K562 (cell line): ENCODE measurements around the gene ERVK3-1. TPM values are rescaled to one million over a fixed set of nuclear protein-coding genes. Genes with fewer than 3 reads are reported as not detected.

ENCODE experiments used
- BCOR ChIP-seq: fragments of 450-650 bp; IDR thresholded peaks from 2 replicates; pipeline ENCODE4 v1.6.1; 2016
- CHD4 ChIP-seq: fragments of 200-600 bp; sonication (generic); IDR thresholded peaks from 3 replicates; pipeline ENCODE4 v1.6.1; 2012; ENCODE audit warnings: low read depth, mild to moderate bottlenecking, mixed read lengths, low read length, inconsistent platforms; ENCODE audit not compliant: insufficient read depth, insufficient replicate concordance, poor library complexity, severe bottlenecking
- E2F3 ChIP-seq: fragments of 250-450 bp; sonication (Bioruptor Pico); IDR thresholded peaks from 2 replicates; pipeline ENCODE4 v1.4.0; 2020; ENCODE audit warnings: mild to moderate bottlenecking
- FOXA3 ChIP-seq, 2 experiments: fragments of 450-650 bp in 1 of 2; sonication (generic) in 1 of 2; formaldehyde crosslinking; IDR thresholded peaks in 1 of 2; conservative IDR thresholded peaks in 1 of 2; 2 replicates each; pipeline versions ENCODE4 v1.4.0 to v1.8.0; 2020 to 2022; ENCODE audit warnings: mild to moderate bottlenecking in 2 of 2, missing genetic modification reagents in 1 of 2
- HMG20A ChIP-seq: fragments of 450-650 bp; formaldehyde crosslinking; conservative IDR thresholded peaks from 2 replicates; pipeline ENCODE4 v1.4.0; 2020; ENCODE audit warnings: mild to moderate bottlenecking, mixed read lengths
- KDM2B ChIP-seq: fragments of 250-450 bp; sonication (Bioruptor Pico); IDR thresholded peaks from 2 replicates; pipeline ENCODE4 v1.8.0; 2021; ENCODE audit warnings: mild to moderate bottlenecking, moderate library complexity
- KLF6 ChIP-seq: fragments of 250-450 bp; sonication (Bioruptor Pico); IDR thresholded peaks from 2 replicates; pipeline ENCODE4 v1.4.0; 2020; ENCODE audit warnings: mild to moderate bottlenecking, moderate library complexity, borderline replicate concordance
- NFE2L1 ChIP-seq: fragments of 450-650 bp; IDR thresholded peaks from 2 replicates; pipeline ENCODE4 v1.6.1; 2016; ENCODE audit warnings: missing genetic modification characterization, low read depth, mild to moderate bottlenecking, missing compliant biosample characterization, moderate library complexity, borderline replicate concordance
- RBM14 ChIP-seq: fragments of 200-400 bp; formaldehyde crosslinking; IDR thresholded peaks from 2 replicates; pipeline ENCODE4 v1.6.1; 2018; ENCODE audit warnings: low read depth, mild to moderate bottlenecking, low read length, moderate library complexity, borderline replicate concordance; ENCODE audit not compliant: insufficient read depth
- RBM22 ChIP-seq: fragments of 200-400 bp; formaldehyde crosslinking; IDR thresholded peaks from 2 replicates; pipeline ENCODE4 v1.6.1; 2018; ENCODE audit warnings: low read length, low read depth; ENCODE audit not compliant: poor library complexity, severe bottlenecking
- SMARCE1 ChIP-seq: fragments of 450-650 bp; IDR thresholded peaks from 2 replicates; pipeline ENCODE4 v1.7.1; 2016; ENCODE audit warnings: mild to moderate bottlenecking
- TCF3 ChIP-seq: sonication (generic); formaldehyde crosslinking; IDR thresholded peaks from 2 replicates; pipeline ENCODE4 v1.4.0; 2020; ENCODE audit warnings: mild to moderate bottlenecking, missing genetic modification reagents
- TEAD1 ChIP-seq, 2 experiments: fragments of 450-650 bp in 1 of 2; sonication (generic) in 1 of 2; formaldehyde crosslinking; IDR thresholded peaks; 2 replicates each; pipeline versions ENCODE4 v1.4.0 to v1.8.0; 2020 to 2022; ENCODE audit warnings: mild to moderate bottlenecking in 2 of 2, missing genetic modification reagents in 1 of 2
- ZBTB2 ChIP-seq: fragments of 450-650 bp; IDR thresholded peaks from 2 replicates; pipeline ENCODE4 v1.6.1; 2016; ENCODE audit warnings: antibody characterized with exemption
- ZNF778 ChIP-seq: fragments of 450-650 bp; formaldehyde crosslinking; IDR thresholded peaks from 2 replicates; pipeline ENCODE4 v1.4.0; 2020; ENCODE audit warnings: mild to moderate bottlenecking, moderate library complexity
- polyA plus RNA-seq, 8 experiments: library from polyadenylated mRNA; depleted of rRNA in 4 of 8; stranded (reverse) in 5 of 8; unstranded in 3 of 8; fragments of >200 nt; fragmentation: Nextera tagmentation in 2 of 8; fragmentation: Illumina TruSeq in 1 of 8; extraction: Ambion mirVana in 2 of 8; extraction: Trizol in 1 of 8; gene quantifications; 2 replicates each; pipeline versions ENCODE4 v1.2.1 to v1.2.3, GENCODE V29; 2011 to 2014; ENCODE audit warnings: inconsistent platforms in 1 of 8, missing spikeins in 1 of 8
- total RNA-seq, 7 experiments: library from RNA; depleted of rRNA in 6 of 7; stranded (reverse); fragments of >200 nt in 6 of 7; fragmentation: Illumina TruSeq in 2 of 7; extraction: Trizol in 2 of 7; gene quantifications; 2 replicates each; pipeline versions ENCODE4 v1.2.1 to v1.2.3, GENCODE V29; 2011 to 2021; ENCODE audit warnings: low replicate concordance in 1 of 7
- TF ChIP-seq, protein P1 (sequence below): fragments of 250-450 bp; sonication (Bioruptor Pico); IDR thresholded peaks from 2 replicates; pipeline ENCODE4 v1.8.0; 2022; ENCODE audit warnings: inconsistent platforms, mild to moderate bottlenecking, moderate library complexity, borderline replicate concordance
- TF ChIP-seq, protein P2 (sequence below): IDR thresholded peaks from 2 replicates; pipeline ENCODE4 v1.6.1; 2012; ENCODE audit warnings: low read depth, low read length, improper control_type of control experiment, borderline replicate concordance
- TF ChIP-seq, protein P3 (sequence below): fragments of 450-650 bp; IDR thresholded peaks from 2 replicates; pipeline ENCODE4 v1.6.1; 2017; ENCODE audit warnings: antibody characterized with exemption
- TF ChIP-seq, protein P4 (sequence below): sonication (generic); formaldehyde crosslinking; IDR thresholded peaks from 2 replicates; pipeline ENCODE4 v1.4.0; 2020; ENCODE audit warnings: mild to moderate bottlenecking, missing genetic modification reagents

Gene ERVK3-1
- total and polyA plus RNA-seq, 9 of the 15 experiments (the other 6 are each of a cell fraction or from before 2014, with no cell fraction given), result 87.6 to 299 (median 119) TPM

GRCh38 chr19:58278541-58279041 lies 26.6 kb upstream of the ERVK3-1 start, which contains the start of gene ZNF8 (continued):
- TF ChIP-seq, protein P1, sequence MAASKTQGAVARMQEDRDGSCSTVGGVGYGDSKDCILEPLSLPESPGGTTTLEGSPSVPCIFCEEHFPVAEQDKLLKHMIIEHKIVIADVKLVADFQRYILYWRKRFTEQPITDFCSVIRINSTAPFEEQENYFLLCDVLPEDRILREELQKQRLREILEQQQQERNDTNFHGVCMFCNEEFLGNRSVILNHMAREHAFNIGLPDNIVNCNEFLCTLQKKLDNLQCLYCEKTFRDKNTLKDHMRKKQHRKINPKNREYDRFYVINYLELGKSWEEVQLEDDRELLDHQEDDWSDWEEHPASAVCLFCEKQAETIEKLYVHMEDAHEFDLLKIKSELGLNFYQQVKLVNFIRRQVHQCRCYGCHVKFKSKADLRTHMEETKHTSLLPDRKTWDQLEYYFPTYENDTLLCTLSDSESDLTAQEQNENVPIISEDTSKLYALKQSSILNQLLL (CRISPR knock-in tag), result no peak
- TF ChIP-seq, protein P2, sequence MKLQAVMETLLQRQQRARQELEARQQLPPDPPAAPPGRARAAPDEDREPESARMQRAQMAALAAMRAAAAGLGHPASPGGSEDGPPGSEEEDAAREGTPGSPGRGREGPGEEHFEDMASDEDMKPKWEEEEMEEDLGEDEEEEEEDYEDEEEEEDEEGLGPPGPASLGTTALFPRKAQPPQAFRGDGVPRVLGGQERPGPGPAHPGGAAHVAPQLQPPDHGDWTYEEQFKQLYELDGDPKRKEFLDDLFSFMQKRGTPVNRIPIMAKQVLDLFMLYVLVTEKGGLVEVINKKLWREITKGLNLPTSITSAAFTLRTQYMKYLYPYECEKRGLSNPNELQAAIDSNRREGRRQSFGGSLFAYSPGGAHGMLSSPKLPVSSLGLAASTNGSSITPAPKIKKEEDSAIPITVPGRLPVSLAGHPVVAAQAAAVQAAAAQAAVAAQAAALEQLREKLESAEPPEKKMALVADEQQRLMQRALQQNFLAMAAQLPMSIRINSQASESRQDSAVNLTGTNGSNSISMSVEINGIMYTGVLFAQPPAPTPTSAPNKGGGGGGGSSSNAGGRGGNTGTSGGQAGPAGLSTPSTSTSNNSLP, result no peak
- TF ChIP-seq ZNF778 (CRISPR knock-in tag) (no peak), RBM14 (no peak), SMARCE1 (no peak), KDM2B (no peak), BCOR (no peak; the same call in 1 of the 2 replicates), KLF6 (peak; percentile 37; the same call in 1 of the 2 replicates), ZBTB2 (peak; percentile 76; the same call in 1 of the 2 replicates), CHD4 (no peak), RBM22 (no peak), HMG20A (CRISPR knock-in tag) (no peak), TEAD1 (CRISPR knock-in tag; IDR thresholded peaks at IDR 0.05) (0 out of 4 replicates have a peak, but pooled peaks of 1 of the 2 experiments have one; percentile 13), FOXA3 (CRISPR knock-in tag; conservative IDR thresholded peaks at IDR 0.05 in 1 of 2, IDR thresholded peaks at IDR 0.05 in 1 of 2) (no peak), TCF3 (CRISPR knock-in tag) (no peak), NFE2L1 (no peak), E2F3 (CRISPR knock-in tag) (peak; percentile 68)
- TF ChIP-seq, protein P3, sequence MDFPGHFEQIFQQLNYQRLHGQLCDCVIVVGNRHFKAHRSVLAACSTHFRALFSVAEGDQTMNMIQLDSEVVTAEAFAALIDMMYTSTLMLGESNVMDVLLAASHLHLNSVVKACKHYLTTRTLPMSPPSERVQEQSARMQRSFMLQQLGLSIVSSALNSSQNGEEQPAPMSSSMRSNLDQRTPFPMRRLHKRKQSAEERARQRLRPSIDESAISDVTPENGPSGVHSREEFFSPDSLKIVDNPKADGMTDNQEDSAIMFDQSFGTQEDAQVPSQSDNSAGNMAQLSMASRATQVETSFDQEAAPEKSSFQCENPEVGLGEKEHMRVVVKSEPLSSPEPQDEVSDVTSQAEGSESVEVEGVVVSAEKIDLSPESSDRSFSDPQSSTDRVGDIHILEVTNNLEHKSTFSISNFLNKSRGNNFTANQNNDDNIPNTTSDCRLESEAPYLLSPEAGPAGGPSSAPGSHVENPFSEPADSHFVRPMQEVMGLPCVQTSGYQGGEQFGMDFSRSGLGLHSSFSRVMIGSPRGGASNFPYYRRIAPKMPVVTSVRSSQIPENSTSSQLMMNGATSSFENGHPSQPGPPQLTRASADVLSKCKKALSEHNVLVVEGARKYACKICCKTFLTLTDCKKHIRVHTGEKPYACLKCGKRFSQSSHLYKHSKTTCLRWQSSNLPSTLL, result no peak
- TF ChIP-seq, protein P4, sequence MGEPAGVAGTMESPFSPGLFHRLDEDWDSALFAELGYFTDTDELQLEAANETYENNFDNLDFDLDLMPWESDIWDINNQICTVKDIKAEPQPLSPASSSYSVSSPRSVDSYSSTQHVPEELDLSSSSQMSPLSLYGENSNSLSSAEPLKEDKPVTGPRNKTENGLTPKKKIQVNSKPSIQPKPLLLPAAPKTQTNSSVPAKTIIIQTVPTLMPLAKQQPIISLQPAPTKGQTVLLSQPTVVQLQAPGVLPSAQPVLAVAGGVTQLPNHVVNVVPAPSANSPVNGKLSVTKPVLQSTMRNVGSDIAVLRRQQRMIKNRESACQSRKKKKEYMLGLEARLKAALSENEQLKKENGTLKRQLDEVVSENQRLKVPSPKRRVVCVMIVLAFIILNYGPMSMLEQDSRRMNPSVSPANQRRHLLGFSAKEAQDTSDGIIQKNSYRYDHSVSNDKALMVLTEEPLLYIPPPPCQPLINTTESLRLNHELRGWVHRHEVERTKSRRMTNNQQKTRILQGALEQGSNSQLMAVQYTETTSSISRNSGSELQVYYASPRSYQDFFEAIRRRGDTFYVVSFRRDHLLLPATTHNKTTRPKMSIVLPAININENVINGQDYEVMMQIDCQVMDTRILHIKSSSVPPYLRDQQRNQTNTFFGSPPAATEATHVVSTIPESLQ (CRISPR knock-in tag), result no peak; the same call in 1 of the 2 replicates
